ENCODE measurements around the gene TBC1D5. TPM values are rescaled to one million over a fixed set of nuclear protein-coding genes. Genes with fewer than 3 reads are reported as not detected.
A peak's percentile ranks its signal among the peaks of the same experiment; 100 is the strongest.

TBC1D5 gene
- total RNA-seq, 2 donors from 2014 or later: 68.8 to 77.7 TPM

DNA sequence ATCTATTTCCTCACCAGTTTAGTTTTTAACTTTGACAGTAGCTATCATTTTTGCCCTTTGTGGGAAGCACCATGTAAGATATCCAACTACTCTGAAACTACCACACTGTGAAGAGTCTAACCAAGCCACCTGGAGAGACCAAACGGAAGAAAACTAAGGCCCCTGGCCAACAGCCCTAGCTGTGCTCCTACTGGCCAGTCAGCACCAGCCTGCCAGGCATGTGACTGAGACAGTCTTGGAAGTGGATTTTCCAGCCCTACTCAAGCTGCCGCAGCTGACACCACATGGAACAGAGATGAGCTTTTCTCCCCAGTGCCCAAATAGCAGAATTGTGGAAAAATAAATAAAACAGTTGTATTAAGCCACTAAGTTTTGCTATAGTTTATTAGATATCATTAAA is 2.9 kb upstream of the TBC1D5 start:
- no peaks in the 10 kb centered on the region for H3K27me3 ChIP-seq (ENCODE audit: control insufficient read depth, insufficient read depth, low read length, poor library complexity, severe bottlenecking)
- H3K36me3 Mint-ChIP-seq (ENCODE audit: low read depth): no peaks in the 10 kb centered on the region
- H3K27ac Mint-ChIP-seq: no peak overlapping the region
- H3K4me3 ChIP-seq (ENCODE audit: low read length): no peak overlapping the region
- no peaks in the 10 kb centered on the region for H3K27me3 Mint-ChIP-seq (ENCODE audit: insufficient read depth)
- no peaks in the 10 kb centered on the region for H3K4me1 ChIP-seq (ENCODE audit: control insufficient read depth, insufficient read depth, low read length)
- H3K36me3 ChIP-seq (ENCODE audit: control insufficient read depth, insufficient read depth, low read length): no peaks in the 10 kb centered on the region
- no peak overlapping the region for H3K9ac ChIP-seq (ENCODE audit: extremely low read depth, low read length, poor library complexity, severe bottlenecking)
- H3K4me1 Mint-ChIP-seq: peaks cover 23% of the 10 kb centered on the region
- H3K9me3 Mint-ChIP-seq: no peaks in the 10 kb centered on the region
- H3K4me3 Mint-ChIP-seq: no peak overlapping the region
- no peak overlapping the region for H3K27ac ChIP-seq (ENCODE audit: low read depth, low read length)
- peak; percentile 59 for DNase-seq
- TF ChIP-seq, protein P1, sequence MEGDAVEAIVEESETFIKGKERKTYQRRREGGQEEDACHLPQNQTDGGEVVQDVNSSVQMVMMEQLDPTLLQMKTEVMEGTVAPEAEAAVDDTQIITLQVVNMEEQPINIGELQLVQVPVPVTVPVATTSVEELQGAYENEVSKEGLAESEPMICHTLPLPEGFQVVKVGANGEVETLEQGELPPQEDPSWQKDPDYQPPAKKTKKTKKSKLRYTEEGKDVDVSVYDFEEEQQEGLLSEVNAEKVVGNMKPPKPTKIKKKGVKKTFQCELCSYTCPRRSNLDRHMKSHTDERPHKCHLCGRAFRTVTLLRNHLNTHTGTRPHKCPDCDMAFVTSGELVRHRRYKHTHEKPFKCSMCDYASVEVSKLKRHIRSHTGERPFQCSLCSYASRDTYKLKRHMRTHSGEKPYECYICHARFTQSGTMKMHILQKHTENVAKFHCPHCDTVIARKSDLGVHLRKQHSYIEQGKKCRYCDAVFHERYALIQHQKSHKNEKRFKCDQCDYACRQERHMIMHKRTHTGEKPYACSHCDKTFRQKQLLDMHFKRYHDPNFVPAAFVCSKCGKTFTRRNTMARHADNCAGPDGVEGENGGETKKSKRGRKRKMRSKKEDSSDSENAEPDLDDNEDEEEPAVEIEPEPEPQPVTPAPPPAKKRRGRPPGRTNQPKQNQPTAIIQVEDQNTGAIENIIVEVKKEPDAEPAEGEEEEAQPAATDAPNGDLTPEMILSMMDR (conservative IDR thresholded peaks at IDR 0.05): no peak
- WGBS, 2 experiments (ENCODE audit: insufficient coverage in 1 of 2, insufficient read length in 1 of 2): 83 to 100% methylated on average over 1 to 2 of the region's 2 CpGs
- no peaks in the 10 kb centered on the region for H3K9me3 ChIP-seq (ENCODE audit: control insufficient read depth, low read length)

DNA sequence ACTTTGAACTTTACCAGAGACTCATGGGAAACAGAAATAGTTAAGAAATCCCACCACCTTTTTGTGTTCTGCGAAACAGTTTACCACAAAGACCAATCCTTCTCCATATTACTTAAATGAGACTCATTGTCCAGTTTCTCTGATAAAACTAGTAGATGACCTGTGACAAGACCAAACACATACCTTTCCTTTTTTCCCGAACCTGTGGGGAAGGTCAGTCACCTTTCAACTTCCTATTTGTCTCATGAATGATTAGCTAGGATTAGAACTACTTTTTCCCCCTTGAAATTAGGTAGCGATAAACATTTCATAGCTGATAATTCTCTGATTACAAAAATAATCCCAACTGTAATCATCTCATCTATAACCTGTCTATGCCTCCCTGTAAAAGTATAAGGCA is 2.3 kb upstream of the TBC1D5 start:
- WGBS, 2 experiments (ENCODE audit: insufficient coverage in 1 of 2, insufficient read length in 1 of 2): 94 to 97% methylated on average over 3 of the region's 3 CpGs
- Histone ChIP-seq H3K4me3 (ENCODE audit: low read length) (no peak overlapping the region), H3K27me3 (ENCODE audit: control insufficient read depth, insufficient read depth, low read length, poor library complexity, severe bottlenecking) (no peaks in the 10 kb centered on the region), H3K4me1 (ENCODE audit: control insufficient read depth, insufficient read depth, low read length) (no peaks in the 10 kb centered on the region), H3K27ac (ENCODE audit: low read depth, low read length) (no peak overlapping the region), H3K36me3 (ENCODE audit: control insufficient read depth, insufficient read depth, low read length) (no peaks in the 10 kb centered on the region), H3K9ac (ENCODE audit: extremely low read depth, low read length, poor library complexity, severe bottlenecking) (no peak overlapping the region), H3K9me3 (ENCODE audit: control insufficient read depth, low read length) (no peaks in the 10 kb centered on the region)
- TF ChIP-seq, protein P1 (conservative IDR thresholded peaks at IDR 0.05): no peak
- H3K4me1 Mint-ChIP-seq: peaks cover 27% of the 10 kb centered on the region
- H3K27ac Mint-ChIP-seq: no peak overlapping the region
- H3K36me3 Mint-ChIP-seq (ENCODE audit: low read depth): no peaks in the 10 kb centered on the region
- H3K27me3 Mint-ChIP-seq (ENCODE audit: insufficient read depth): no peaks in the 10 kb centered on the region
- H3K4me3 Mint-ChIP-seq: no peak overlapping the region
- DNase-seq: no peak
- no peaks in the 10 kb centered on the region for H3K9me3 Mint-ChIP-seq

DNA sequence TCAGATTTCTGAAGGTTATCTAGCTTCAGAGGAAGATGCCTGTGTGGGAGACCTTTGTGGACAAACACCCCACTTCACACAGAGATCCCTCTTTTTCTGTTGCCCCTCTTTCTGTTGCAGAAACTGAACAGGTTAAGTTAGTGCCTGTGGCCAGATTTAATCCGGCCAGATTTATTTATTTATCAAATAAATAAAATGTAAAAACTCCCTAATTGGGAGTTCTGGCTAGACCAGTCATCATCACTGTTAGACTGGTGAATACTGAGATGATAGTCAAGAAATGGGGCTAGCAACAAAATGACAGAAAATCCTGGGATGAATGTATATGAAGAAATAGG is 1.2 kb upstream of the TBC1D5 start:
- Mint-ChIP-seq H3K9me3 (no peaks in the 10 kb centered on the region), H3K27ac (peak overlapping the region; percentile 94), H3K36me3 (ENCODE audit: low read depth) (no peaks in the 10 kb centered on the region), H3K4me1 (peaks cover 34% of the 10 kb centered on the region), H3K27me3 (ENCODE audit: insufficient read depth) (no peaks in the 10 kb centered on the region), H3K4me3 (peak overlapping the region; percentile 85)
- H3K4me1 ChIP-seq (ENCODE audit: control insufficient read depth, insufficient read depth, low read length): no peaks in the 10 kb centered on the region
- H3K36me3 ChIP-seq (ENCODE audit: control insufficient read depth, insufficient read depth, low read length): no peaks in the 10 kb centered on the region
- no peak overlapping the region for H3K27ac ChIP-seq (ENCODE audit: low read depth, low read length)
- WGBS, 2 experiments (ENCODE audit: insufficient coverage in 1 of 2, insufficient read length in 1 of 2): no CpG with 5 or more reads among the region's 1 CpG
- DNase-seq: no peak
- no peaks in the 10 kb centered on the region for H3K9me3 ChIP-seq (ENCODE audit: control insufficient read depth, low read length)
- TF ChIP-seq, protein P1 (conservative IDR thresholded peaks at IDR 0.05): no peak
- no peaks in the 10 kb centered on the region for H3K27me3 ChIP-seq (ENCODE audit: control insufficient read depth, insufficient read depth, low read length, poor library complexity, severe bottlenecking)
- peak overlapping the region; percentile 64 for H3K9ac ChIP-seq (ENCODE audit: extremely low read depth, low read length, poor library complexity, severe bottlenecking)
- peak overlapping the region; percentile 89 for H3K4me3 ChIP-seq (ENCODE audit: low read length)
